ENCODE data around the gene FOXK1.

The FOXK1 gene

DNA sequence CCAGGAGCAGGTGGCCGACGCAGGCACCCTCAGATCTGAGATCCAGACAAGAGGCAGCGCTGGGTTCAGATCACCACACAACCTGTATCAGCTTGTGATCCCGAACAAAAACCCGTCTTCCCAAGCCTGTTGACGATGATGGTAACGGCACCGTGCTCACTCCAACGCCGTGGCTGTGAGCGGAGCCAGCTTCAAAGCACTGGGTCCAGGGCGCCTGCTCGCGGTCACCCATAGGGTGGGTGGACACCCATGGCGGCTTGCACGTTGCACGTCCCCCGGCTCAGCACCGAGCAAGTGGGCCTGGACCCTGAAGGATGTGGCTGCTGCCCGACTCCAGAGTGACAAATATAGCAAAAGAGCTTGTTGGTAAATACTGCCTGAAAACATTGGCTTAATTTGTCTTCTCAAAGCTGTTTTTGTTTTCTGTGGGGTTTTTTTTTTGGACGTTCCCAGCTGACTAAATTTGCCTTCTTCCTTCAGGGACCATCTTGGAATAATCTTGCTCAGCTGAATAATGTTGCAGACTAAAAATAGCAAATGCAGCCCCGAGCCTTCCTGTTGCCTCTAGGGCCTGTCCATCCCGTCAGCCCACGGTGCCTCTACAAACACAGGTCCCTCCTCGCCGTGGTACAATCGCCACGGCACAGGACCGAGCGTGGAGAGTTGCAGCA, 41.0 kb downstream of the FOXK1 start:
- DNase-seq (ENCODE audit: low spot score): no peak

DNA sequence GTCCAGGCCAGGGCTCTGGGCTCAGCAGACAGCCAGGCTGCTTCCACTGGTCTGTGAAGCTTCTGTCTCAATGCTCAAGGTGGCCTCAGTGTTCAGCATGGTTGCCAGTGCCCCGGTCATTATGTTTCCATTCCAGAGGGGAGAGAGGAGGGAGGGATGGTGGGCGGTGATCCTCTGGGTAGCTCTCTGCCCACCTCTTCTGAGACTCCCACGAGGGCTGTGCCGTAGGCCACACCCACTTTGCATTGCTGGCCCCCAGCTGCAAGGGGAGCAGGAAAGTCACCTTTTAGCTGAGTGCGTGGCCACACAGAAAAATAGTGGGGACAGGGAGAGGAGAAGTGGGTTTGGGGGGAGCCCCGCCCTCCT, 42.5 kb downstream of the FOXK1 start:
- DNase-seq (ENCODE audit: low spot score): peak; percentile 44

DNA sequence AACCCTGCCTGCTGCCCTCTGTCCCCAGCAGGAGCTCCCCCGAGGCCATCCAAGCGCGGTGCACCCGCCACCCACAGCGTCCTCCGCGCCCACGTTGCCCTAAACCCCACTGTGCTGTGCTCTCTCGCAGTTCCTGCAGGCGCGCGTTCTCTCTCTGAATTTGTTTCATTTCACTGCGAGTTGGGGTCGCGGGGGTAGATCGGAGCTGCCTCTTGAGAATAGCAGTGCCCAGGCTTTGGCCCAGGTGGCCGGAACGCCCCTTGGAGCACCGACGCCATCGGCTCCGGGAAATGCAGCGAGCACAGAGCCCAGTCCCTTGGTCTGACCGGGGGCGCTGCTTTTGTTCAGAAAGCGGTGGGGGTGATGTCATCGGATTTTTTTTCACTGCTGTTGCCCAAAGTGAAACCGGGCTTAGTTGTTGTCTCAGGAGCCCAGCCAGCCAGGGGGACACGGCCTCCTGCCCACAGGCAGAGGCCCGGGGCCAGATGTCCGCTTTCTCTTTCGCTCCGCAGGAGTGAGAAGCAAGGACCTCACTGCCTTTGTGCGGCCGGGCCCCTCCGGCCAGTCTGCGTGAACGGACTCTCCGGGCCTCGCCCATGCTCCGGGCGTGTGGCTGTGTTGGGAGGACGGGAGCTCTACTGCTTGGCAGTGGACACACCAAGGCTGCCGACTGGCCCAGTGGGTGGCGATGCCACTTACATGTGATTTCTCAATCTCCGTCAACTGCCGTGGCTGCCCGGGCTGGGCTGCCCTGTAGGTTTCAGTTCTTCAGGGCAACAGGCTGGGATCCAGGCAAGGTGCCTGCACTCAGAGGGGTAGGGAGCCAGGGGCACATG, 43.1 kb downstream of the FOXK1 start:
- peak; percentile 89 for DNase-seq (ENCODE audit: low spot score)

DNA sequence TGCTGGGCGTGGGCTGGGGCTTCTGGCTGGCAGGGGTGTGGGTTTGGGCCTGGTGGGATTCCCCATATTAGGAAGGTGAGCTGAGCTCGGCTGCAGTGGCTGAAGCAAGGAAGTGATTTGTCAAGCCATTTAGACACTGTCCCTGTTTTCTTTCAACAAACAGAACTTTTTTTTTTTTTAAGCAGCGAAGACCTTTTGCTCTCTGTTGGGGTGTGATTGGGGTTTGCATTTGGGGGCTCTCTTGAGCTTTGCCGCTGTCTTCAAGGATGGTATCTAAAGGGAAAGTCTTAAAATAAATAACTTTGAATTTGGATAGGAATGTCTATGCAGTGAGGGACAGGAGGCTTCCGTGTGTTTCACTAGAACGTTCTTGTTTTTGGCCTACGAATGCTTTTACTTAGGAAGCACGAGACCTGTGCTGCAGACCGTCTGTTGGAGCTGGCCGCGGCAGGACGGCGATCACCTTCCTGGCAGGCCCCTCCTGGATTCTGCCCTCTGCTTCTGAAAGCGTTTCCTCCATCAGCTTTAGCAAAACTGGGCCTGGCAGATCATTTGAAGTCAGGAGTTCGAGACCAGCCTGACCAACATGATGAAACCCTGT, 43.9 kb downstream of the FOXK1 start:
- DNase-seq (ENCODE audit: low spot score): no peak

DNA sequence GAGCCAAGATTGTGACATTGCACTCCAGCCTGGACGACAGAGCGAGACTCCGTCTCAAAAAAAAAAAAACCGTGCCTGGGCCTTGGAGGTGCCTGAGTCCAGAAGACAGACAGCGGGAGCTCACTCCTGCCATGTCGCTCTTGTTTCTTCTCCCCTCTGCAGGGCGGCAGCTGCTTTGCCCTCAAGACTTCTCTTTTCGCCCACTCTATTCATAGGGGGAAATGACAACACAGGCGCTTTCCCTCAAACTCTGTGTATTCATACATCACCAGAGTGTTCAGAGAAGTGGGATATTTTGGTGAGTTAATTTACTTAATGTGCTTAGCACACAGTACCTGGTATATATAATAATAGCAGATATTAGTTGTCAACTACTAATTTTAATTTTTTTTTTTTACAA, 44.5 kb downstream of the FOXK1 start:
- no peak for DNase-seq (ENCODE audit: low spot score)

DNA sequence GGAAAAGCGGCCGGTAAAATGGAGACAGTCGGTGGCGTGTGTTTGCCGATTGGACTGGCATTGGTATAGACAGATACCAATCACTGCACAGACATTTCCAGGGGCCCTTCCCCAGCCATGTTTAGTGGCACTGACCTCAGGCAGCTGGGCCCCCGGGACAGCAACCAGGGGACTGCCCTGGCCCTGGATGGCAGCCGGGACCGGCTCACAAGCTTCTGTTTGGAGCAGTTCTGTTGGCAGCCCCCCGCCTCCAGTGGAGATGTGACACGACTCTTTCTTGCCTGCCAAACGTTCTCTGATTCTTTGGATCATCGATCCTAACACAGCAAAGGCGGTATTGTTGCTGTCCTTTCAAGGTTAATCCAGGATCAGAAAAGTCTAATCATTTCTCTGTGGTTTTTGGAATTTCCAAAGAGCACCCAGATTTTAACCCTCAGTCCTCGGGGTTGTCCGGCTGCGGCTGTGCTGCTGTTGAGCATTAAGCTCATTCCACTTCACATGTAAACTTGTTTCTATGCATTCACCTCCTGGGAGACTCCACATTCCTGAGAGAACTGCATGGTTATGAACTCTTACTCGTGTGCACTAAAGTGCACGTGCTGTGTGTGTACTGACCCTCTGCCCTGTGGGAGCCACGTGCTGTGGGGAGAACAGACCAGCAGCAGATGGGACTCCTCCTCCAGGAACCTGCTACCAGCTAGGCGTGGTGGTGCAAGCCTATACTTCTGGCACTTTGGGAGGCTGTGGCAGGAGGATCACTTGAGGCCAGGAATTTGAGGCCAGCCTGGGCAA, 46.0 kb downstream of the FOXK1 start:
- no peak for DNase-seq (ENCODE audit: low spot score)

DNA sequence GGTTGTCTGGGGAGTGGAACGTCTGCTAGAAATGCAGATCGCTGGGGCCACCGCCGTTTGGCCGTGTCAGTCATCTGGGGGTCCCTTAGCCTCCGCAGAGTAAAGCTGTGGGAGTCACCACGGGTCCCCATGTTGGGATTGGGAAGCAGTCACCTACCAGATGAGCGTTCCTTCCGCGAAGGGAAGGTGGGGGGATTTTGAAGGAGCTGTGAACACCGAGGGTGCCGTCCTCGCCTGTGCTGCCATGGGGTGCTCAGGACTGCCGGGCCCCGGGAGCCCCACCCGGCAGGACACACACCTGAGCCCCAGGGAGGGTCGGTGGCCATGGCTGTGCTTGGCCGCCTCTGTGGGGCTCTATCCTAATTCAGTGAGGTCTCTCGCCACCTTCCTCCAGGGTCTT, 47.2 kb downstream of the FOXK1 start:
- DNase-seq (ENCODE audit: low spot score): no peak

DNA sequence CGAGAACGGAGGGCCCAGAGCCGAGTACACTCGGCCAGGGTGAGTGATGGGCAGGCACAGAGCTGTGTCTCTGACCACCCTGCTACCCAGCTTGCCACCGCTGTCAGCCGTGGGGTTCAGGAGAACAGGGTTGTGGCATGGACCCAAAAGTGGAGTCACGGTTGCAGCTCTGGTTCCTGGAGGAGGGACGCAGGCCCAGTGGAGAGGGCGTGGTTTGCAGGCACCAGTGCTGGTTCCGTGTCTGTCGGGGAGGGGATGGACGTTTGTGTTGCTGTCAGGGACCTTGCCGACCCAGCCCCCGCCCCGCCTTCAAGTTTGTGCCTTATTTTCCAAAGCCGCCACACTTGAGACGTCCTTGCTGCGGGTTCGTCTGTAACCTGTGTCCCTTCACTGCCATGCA, 48.2 kb downstream of the FOXK1 start:
- DNase-seq (ENCODE audit: low spot score): no peak

DNA sequence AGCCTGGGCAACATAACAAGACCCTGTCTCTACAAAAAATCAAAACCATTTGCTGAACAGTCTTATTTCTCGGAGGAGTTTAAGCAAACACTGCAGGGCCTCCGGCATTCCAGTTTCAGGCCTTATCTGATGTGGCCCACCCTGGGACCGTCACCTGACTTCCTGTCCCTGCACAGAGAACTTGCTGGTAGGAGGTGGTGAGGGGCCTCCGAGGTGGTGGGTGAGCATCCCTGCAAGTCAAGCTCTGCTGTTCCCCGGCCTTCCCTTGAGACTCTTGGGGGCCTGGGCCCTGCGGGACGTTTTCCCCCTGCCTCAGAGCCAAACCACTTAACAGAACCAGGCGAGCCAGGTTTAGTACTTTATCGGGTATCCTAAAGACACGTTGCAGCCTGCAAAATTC, 48.9 kb downstream of the FOXK1 start:
- DNase-seq (ENCODE audit: low spot score): no peak

DNA sequence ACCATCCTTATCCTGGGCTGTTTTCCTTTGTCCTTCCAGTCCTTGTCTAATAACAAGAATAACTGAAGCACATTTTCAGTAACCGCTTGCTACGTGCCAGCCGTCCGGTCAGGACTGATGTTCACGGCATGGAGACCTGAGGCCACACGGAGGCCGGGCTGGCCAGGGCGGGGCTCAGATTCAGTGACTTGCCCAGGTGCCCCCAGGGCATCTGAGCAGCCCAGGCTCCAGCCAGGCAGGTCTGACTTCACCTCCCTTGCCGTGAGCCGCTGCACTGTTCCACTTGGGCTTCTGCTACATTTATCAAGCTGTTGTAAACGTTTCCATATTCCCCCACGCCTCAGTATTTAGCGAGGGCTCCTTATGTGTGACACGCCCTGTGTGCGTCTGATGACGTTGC, 49.7 kb downstream of the FOXK1 start:
- DNase-seq (ENCODE audit: low spot score): no peak

DNA sequence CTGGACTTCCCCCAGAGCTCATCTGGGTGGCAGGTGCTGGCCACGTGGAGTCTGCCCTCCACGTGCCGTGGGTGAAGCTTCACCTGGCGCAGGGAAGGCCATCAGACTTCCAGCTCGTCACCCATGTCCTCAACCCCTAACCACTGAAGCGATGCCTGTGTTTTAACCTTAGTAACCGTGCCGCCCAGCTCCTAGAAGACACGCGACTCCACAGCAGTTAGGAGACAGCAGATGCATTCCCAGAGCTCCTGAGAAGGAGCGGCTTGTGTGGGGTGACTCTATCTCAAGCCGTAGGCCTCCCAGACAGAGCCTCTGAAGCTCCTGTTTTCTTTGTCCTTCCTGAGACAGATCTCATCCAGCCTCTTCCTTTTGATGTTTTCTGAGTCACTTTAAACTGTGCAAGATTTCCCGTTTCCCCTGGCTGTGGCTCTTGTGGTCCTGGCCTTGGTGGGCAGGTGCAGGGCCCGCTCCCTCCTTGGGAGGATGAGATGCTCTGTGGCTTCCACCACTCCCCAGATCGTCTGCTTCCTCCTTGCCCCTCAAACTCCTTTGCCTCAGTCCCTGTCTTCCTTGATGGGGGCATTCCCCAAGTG, 51.9 kb downstream of the FOXK1 start:
- no peak for DNase-seq (ENCODE audit: low spot score)

DNA sequence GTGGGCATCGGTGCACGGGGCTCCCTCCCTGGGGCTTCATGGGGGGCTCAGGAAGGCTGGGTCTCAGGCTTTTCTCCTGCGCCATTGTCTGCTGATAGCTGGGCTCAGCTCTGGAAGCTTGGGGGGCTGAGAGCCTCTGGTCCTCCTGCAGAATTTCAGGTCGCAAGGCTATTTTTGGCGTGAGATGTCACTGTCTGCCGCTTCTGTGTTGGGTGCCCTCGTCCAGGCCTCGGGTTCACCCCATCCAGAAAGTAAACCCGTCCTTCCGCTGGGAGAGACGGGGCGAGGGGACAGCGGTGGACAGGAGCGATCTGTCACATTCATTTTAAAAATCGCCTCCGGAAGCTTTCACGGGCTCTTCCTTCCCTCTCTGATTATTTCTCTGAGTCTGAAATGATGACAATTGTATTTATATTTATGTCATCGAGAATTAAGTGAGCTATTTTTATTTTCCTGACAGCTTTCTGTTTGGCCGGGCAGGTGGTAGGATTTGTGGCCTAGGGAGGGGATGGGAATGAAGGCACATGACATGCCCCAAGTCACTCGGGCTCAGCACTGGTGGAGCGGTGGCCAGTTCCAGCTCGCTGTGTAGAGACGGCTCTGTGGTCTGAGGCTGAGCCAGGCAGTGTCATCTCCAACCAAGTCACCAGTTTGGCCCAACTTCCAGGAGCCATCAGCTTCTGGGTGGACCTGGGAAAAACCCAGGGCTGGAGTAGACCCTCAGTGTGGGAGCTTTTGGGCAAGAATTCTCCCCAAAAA, 52.7 kb downstream of the FOXK1 start:
- no peak for DNase-seq (ENCODE audit: low spot score)

DNA sequence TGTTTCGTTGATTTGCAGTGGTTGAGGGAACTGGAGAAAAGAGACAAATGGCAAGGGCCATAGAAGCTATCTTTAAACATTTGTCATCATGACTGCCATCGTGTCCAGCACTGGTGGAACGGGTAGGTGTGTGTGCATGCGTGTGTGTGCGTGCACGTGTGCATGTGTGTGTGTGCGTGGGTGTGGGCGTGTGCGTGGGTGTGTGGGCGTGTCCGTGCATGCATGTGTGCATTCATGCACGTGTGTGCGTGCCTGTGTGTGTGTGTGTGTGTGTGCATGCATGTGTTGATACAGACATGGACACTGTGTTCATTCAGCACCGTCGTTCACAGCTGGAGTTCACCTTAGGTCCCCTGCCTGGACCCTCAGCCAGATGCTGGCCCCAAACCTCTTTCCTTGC, 55.2 kb downstream of the FOXK1 start:
- no peak for DNase-seq (ENCODE audit: low spot score)

DNA sequence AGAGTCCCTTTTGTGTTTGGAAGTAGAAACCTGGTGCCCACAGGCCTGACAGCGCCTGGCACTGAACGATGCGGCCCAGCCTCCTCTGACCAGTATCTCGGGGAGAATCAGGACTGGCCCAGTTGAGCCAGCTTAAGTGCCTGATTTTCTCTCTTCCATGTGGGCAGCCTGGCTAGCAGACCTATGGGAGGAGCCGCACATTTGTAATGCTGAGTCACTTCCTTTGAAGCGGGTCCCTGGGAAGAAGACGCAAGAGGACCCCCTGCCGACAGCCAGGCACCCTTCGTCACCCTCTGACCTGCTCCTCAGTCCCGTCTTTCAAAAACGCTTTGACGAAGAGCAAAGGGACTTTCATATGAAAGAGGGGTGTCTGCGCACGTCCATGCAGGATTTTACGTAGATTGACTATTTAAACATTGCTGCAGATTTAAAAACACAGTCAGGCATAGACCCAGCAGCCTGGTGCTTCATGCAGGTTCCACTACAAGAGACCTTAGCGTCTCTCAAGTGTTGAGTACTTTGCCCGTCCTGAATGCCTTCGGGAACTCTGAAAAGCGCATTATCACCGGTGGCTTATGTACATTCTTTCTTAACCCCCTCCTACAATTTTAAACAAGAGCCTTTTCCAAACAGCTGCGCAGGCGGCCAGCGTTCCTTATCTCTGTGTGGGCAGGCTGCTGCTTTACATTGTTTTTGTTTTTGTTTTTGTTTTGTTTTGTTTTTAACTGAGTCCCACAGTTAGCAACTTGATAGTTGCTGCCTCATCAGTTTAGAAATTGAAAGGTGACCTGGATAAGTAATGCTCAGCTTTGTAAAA, 56.8 kb downstream of the FOXK1 start:
- peak; percentile 78 for DNase-seq (ENCODE audit: low spot score)

DNA sequence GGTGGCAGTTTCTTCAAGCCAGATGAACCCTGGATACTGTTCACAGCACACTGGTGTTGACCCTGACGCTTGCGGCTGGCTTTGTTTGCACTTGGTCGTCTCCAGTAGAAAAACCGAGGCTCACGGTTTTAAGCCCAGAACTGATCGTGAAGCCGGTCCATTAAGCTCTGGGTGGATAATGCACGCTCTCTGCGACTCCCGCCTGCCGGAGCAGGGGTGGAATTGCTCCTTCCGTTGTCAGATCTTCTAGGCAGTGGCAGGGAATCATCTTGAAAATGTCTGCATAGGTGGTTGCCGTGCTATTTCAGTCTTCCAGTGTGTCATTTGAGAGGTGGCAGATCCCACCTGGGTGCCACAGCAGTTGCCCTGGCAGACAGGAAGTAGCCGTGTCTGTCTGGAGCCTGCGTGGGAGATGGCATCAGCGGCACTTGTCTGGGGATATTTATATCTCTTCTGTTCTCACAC, 57.5 kb downstream of the FOXK1 start:
- peak; percentile 40 for DNase-seq (ENCODE audit: low spot score)

DNA sequence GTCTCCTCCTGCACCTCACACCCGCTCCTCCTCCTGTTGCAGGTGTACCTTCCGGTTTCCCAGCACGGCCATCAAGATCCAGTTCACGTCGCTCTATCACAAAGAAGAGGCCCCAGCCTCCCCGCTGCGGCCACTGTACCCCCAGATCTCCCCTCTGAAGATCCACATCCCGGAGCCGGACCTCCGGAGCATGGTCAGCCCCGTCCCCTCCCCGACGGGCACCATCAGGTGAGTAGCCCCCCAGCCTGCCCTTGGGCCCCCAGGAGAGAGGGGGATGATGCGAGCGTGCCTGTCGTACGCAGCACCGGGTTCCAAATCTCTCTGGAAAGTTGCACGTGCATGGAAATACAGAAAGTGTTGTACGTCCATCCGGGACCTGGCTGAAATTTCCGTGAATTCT, 58.7 kb downstream of the FOXK1 start:
- DNase-seq (ENCODE audit: low spot score): no peak

DNA sequence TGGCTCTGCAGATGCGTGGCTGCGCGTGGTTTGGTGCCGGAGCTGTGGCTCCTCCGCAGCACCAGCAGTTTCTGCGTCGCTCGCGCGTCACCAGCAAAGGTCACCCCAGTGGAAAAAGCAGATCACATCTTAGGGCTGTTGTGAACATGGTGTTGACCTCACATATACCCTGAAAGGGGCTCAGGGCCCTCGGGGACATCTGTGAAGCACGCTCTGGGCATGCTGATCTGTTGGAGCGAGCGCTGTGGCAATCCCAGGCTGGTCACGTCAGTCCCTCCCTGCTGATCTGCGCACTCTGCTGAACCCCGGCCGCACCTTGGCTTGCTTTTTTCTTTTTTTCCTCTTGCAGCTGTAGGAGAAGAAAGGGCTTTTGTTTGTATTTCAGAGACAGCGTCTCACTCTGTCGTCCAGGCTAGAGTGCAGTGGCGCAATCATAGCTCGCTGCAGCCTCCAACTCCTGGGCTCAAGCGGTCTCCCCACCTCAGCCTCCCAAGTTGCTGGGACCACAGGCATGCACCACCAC, 60.0 kb downstream of the FOXK1 start:
- no peak for DNase-seq (ENCODE audit: low spot score)

DNA sequence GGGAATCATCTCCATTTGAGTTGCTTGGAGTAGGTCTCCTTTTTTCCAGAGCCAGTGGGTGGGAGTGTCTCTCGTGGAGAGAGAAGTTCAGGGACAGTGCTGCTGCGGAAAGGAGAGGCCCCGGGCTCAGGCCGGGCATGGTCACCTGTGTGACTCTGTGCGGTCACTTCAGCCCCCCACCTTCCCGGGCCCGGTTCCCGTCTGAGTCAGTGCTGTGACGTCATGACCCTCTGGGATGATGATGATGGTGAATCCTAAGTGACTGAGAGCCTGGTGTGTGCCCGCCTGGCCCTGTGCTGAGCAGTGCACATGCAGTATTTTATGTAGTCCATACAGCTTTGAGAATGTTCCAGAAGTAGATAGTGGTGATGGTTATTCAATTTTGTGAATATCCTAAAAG, 60.8 kb downstream of the FOXK1 start:
- DNase-seq (ENCODE audit: low spot score): no peak

DNA sequence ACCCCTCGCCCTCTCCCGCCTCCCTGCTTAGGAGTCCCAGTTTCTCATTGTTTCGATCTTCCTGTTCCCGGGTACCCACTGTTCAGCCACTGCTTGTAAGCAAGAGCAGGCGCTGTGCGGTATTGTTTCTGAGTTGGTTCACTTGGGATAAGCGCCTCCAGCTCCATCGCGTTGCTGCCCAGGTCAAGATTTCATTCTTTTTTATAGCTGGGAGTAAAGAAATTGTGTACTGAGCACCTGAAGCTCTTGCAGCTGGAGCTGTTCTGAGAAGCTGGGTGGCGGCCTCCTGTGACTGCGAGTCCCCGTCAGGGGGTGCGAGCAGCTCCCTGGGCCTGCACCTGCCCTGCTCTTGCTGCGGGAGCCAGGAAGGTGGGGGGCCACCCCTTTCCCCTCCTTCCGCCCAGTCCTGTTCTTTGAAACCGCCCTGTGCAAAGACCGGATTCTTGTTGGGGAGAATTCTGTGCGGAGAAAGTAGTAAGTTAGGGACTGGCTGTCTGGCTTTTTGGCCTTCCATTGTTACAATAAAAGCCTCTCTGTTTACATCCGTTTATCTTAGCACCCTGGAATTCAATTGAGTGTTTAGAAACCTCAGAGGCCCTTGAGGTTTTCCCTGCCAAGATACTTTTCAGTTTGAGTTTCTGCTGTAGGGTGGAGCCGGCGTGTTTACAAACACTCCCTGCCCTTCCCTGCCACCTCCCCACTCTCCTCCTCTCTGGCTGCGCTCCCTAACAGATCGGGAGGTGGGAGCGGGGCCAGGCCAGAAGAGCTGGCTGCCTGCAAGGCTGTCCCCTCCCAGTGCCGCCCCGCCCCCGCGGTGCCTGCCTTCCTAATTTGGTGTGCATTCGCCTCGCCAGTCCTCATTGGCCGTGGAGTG, 62.5 kb downstream of the FOXK1 start:
- DNase-seq (ENCODE audit: low spot score): peak; percentile 98
